Activated gamma-delta T cell treated with anti-CD3 and anti-CD28 coated beads, Interleukin-2, amount 50 U/mL, for 16 hours (primary cell): ENCODE results near the gene FGFR2.
"Not testable (repeated sequence)": the region's sequence is repeated elsewhere in the genome, so short reads cannot be mapped to it uniquely, and the experiment has no call there.

Source experiments
- DNase-seq: peaks from one replicate; pipeline ENCODE4 v3.0.0-alpha.2; 2020; ENCODE audit warnings: low read depth

Gene FGFR2

GRCh38 chr10:121590772-121591171 is 7.5 kb downstream of the FGFR2 start:
- DNase-seq, result no peak

GRCh38 chr10:121589553-121589952 is 8.7 kb downstream of the FGFR2 start:
- no peak for DNase-seq

DNA sequence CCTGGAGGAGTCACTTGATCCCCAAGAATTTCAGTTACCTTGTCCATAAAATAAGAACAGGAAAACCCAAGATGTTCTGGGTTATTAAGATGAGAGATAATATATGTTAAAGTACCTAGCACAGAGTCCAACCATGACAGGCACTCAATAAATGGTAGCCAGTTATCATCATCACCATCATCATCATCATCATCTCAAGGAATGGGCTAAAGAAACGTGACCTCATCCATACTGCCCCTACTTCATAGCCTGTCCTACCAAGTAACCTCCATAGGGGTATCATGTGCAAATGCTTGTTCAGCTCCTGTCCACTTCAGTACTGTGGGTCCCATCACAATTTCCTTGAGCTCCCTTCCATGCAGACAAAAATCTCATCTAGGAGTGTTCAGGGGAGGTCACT is 14.4 kb downstream of the FGFR2 start:
- DNase-seq, result no peak

GRCh38 chr10:121583258-121583657 is 15.0 kb downstream of the FGFR2 start:
- no peak for DNase-seq

- DNase-seq, result no peak
Observed at GRCh38 chr10:121580276-121581116, 17.7 kb downstream of the FGFR2 start.

DNA sequence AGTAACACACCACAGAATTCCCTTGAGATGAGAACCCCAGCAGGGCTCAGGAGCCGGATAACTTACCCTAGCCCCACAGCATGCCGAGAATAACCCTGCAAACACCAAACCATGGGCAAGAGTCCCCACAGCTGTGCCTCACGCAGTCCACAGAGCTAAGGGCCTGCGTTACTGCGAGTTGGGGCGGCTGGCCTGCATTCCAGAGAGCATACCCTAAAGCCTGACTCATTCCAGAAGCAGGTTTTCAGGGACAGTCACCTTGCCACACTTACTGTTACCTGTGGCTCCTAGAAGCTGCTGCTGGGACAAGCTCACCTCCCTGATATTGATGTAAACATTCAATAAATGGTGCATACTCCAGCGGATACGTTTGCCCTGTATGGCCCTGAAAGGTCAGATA is 18.6 kb downstream of the FGFR2 start:
- no peak for DNase-seq

GRCh38 chr10:121578965-121579364 is 19.3 kb downstream of the FGFR2 start:
- no peak for DNase-seq

DNA sequence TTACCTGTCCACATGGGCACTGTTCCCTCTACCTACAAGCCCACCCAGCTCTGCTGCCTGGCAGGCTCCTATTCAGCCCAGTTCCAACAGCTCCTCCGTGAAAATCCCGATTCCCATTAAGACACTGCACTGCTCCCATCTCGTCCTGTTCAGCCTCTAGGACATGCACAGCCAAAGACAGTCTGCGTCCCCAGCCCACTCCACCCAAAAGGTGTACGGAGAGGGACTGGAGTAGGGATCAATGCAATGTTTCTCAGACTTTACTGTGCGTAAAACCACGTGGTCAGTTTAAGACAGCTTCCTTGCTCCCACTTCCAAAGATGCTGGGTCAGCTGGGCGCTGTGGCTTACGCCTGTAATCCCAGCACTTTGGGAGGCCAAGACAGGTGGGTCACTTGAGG is 19.9 kb downstream of the FGFR2 start:
- no peak for DNase-seq

GRCh38 chr10:121577568-121577967 is 20.7 kb downstream of the FGFR2 start:
- no peak for DNase-seq

DNA sequence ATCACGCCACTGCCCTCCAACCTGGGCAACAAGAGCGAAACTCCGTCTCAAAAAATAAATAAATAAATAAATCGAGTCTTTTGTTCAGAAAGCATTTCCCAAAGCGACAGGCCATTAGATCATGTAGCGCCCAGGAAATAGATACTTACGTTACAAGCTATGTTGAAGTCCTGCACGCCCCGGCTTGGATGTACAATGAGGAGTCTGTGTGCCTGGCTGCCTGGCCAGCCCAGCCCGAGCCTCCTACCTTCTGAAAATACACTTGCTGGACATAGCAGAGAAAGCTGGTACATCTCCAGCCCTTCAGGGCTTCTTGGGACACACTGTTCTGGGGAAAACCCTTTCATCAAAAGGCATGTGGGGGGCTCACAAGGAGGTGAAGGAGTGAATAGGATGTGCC is 22.1 kb downstream of the FGFR2 start:
- no peak for DNase-seq

DNA sequence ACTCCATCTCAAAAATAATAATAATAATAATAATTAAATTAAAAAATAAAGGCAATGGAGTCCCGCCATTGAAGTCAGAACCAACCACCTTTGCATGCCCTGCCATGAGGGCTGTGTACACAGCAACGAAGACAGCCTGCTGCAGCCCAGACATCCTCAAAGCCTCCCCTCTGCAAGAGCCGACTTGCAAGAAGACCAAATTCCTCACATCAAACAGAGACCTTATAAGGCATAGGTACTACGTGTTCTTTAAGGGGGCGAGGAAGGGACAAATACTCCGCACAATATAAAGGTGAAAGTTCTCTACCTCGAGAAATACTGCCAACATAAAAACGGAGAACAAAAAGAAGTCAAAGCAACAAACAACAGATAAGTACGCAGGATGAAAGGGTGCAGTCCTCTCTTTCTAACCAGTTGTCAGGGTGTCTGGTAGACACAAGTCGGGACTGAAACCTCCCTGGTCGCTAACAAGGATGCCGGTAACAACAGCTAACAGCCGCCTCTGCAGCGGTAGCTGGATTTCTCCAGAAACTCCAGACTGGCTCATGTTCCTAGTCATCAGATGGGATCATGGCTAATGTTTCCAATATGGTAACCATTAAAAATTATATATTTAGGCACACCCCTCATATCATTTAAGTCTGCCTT is 23.6 kb downstream of the FGFR2 start:
- DNase-seq, result no peak

- DNase-seq, result no peak
Observed at GRCh38 chr10:121573538-121573941, 24.7 kb downstream of the FGFR2 start.

DNA sequence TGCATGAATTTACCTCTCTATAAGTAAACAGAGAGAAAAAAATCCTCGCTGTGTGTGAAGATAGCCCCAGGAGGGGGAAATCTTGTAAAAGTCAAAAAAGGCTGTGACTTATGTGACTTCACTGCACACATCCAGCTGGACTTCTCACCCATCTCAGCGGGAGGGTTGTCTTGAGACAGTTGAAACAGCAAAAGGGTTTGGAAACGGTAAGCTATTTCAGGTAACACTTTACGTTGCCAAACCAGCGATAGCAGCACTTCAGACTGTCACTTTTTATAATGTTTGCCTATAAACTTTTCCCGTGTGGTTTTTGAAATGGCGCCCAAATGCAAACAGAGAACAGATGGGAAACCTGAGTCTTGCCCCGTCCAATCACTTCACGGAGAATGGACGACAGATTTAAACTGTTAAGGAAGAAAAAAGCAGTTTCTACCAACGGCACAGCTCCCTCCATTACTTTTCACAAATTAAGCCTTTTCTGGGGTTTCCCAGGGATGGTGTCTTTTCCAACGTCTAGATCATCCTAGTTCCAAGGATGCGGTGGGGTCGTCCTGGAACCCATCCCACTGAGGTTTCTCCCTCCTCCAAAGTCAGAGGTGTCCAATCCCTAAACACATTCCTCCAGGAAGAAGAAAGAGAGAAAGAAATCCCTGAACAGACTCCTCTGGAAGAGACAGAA is 25.2 kb downstream of the FGFR2 start:
- DNase-seq, result no peak

- no peak for DNase-seq
Observed at GRCh38 chr10:121570315-121570714, 27.9 kb downstream of the FGFR2 start.

DNA sequence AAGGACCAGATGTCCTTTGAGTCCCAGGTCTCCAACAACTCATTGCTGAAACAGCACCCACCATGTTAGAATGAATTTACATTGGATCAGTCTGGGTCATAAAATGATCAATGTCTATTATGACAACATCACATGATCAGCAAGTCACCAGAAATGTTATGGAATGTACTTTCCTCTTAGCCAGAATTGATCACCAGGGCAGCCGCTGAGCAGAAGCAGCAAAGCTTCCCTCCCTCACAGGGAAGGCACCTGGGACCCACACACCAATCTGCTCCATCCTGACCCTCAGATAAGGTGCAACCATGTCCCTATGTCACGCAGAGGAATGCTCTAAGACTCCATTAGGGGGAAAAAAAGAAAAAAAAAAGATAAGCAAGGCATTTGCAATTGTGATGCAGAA is 30.0 kb downstream of the FGFR2 start:
- no peak for DNase-seq

GRCh38 chr10:121567569-121567968 is 30.7 kb downstream of the FGFR2 start:
- DNase-seq, result no peak

DNA sequence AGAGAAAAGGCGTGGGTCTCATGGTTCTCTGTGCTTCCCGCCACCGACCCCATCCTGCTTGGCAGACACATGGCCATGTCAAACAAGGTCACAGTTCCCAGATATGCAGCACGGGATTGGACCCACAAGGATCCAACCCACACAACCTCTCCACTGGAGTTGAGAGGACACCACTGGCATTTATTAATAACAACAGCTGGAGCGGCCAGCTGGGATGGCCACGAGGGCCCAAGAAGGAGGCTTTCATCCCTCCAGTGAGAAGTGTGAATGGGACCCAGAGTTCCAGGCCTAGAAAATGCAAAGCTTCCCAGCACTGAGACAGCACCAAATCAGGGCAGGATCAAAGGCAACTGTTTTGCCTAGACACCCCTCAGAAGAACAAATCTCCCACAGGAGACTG is 31.5 kb downstream of the FGFR2 start:
- DNase-seq, result no peak

GRCh38 chr10:121559326-121560026 is 38.8 kb downstream of the FGFR2 start:
- DNase-seq, result no peak

DNA sequence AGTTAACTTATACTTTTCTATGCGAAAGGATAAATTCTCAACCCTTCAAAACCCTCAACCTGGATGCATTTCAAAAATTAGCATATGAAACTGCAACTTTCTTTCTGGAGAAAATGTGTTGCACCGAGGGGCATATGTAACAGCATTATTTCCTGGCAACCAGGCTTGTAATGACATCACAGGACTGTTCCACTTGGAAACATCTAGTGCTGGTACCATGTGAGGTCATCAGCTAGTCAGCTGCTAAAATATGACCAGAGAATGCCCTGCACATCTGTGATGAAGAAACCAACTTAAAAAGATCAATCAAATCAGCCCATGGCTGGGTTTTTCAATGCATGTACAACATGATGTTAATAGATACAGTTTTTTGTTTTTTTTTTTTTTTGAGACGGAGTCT is 40.0 kb downstream of the FGFR2 start:
- no peak for DNase-seq

- DNase-seq, result no peak
Observed at GRCh38 chr10:121556918-121557573, 41.2 kb downstream of the FGFR2 start.

DNA sequence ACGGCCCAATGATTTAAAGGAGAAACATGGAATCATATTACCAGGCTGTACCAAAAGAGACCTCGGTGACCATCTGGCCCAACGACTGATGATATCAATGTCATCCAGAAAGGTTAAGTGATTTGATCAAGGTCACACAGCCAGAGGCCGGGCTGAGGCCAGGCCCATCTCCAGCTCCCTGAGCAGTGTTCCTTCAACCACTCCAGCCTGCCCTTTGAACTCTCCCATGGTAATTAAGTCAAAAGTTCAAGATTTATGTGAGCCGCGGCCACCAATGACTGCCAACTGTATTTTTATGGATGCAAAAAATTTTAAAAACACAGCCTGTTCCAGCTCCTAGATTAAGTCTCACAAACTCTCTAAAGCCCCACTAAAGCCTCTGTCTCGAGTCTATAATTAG is 41.8 kb downstream of the FGFR2 start:
- DNase-seq, result no peak

- not testable (repeated sequence) for DNase-seq
Observed at GRCh38 chr10:121554916-121555315, 43.3 kb downstream of the FGFR2 start.
